MM.1S (cell line): Measurements from ENCODE around the gene PAGE2B.

Experiments used
- DNase-seq: peaks from one replicate; pipeline ENCODE4 v3.0.0-alpha.2; 2015
- H2AFZ ChIP-seq: fragments of 300-600 bp; sonication (generic); 2 replicates; pipeline ENCODE4 v1.6.0; 2016; ENCODE audit warnings: antibody characterized with exemption, low read length
- H3F3A ChIP-seq: fragments of 300-600 bp; sonication (generic); 2 replicates; pipeline ENCODE4 v1.6.1; 2016; ENCODE audit warnings: mild to moderate bottlenecking, antibody characterized with exemption, low read length, moderate library complexity, mixed read lengths; ENCODE audit not compliant: insufficient read depth
- H3K27ac ChIP-seq: fragments of 300-600 bp; sonication (generic); 2 replicates; pipeline ENCODE4 v1.5.1; 2016; ENCODE audit warnings: mild to moderate bottlenecking, low read length
- H3K27me3 ChIP-seq: fragments of 300-600 bp; sonication (generic); replicated peaks from 2 replicates; pipeline ENCODE4 v1.6.0; 2016; ENCODE audit warnings: low read length; ENCODE audit not compliant: insufficient read depth
- H3K36me3 ChIP-seq: fragments of 300-600 bp; sonication (generic); replicated peaks from 2 replicates; pipeline ENCODE4 v1.6.1; 2016; ENCODE audit warnings: mild to moderate bottlenecking, low read length, mixed read lengths; ENCODE audit not compliant: insufficient read depth
- H3K4me1 ChIP-seq: fragments of 300-600 bp; sonication (generic); 2 replicates; pipeline ENCODE4 v1.6.1; 2016; ENCODE audit warnings: low read length, mixed read lengths
- H3K4me2 ChIP-seq: fragments of 300-600 bp; sonication (generic); 2 replicates; pipeline ENCODE4 v1.6.0; 2016; ENCODE audit warnings: low read depth, low read length
- H3K4me3 ChIP-seq: fragments of 300-600 bp; sonication (generic); 2 replicates; pipeline ENCODE4 v1.5.1; 2016; ENCODE audit warnings: low read length, mixed read lengths
- H3K79me2 ChIP-seq: fragments of 300-600 bp; sonication (generic); 2 replicates; pipeline ENCODE4 v1.6.1; 2016; ENCODE audit warnings: mixed run types, low read length, mixed read lengths
- H3K9ac ChIP-seq: fragments of 300-600 bp; sonication (generic); 2 replicates; pipeline ENCODE4 v1.6.1; 2016; ENCODE audit warnings: low read length, mixed read lengths
- H3K9me2 ChIP-seq: fragments of 300-600 bp; sonication (generic); replicated peaks from 2 replicates; pipeline ENCODE4 v1.6.1; 2016; ENCODE audit warnings: mild to moderate bottlenecking, low read length, mixed read lengths; ENCODE audit not compliant: insufficient read depth
- H3K9me3 ChIP-seq: fragments of 300-600 bp; sonication (generic); replicated peaks from 2 replicates; pipeline ENCODE4 v1.6.1; 2016; ENCODE audit warnings: mild to moderate bottlenecking, low read length, mixed read lengths; ENCODE audit not compliant: insufficient read depth
- H4K20me1 ChIP-seq: fragments of 300-600 bp; sonication (generic); 2 replicates; pipeline ENCODE4 v1.6.1; 2016; ENCODE audit warnings: mild to moderate bottlenecking, low read length, moderate library complexity, mixed read lengths; ENCODE audit not compliant: insufficient read depth
- EZH2 ChIP-seq: fragments of 300-600 bp; sonication (generic); optimal IDR thresholded peaks from 2 replicates; pipeline ENCODE3; 2017; ENCODE audit warnings: low read depth, mild to moderate bottlenecking, antibody characterized with exemption, low read length, mixed read lengths
- EZH2phosphoT487 ChIP-seq: fragments of 300-600 bp; sonication (generic); IDR thresholded peaks from 2 replicates; pipeline ENCODE4 v1.6.1; 2018; ENCODE audit warnings: antibody characterized with exemption, low read length
- TF ChIP-seq, protein P1 (sequence below): fragments of 300-600 bp; sonication (generic); IDR thresholded peaks from 2 replicates; pipeline ENCODE4 v1.5.1; 2016; ENCODE audit warnings: antibody characterized with exemption, low read length, mixed read lengths

Gene PAGE2B

DNA sequence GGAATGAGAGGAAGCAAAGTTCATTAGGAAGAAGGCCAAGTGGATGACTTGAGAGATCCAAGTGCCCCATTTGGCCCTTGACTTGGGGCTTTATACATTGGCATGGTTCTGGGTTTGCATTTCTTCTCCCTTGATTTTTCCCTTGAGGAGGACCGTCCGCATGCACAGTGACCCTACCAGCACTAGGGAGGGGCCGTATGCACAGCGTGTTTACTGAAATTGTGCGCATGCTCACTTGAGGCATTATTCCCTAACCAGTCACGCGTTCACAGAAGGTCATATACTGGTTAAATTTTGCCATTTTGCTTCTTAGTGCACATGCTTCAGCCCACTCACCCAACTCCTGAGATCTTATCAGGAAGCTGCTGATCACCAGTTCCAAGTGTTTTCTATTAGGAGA, 49.1 kb downstream of the PAGE2B start:
- Histone ChIP-seq H3K79me2 (no peaks in the 10 kb centered on the region), H3K36me3 (no peaks in the 10 kb centered on the region), H3K27me3 (no peaks in the 10 kb centered on the region), H4K20me1 (no peaks in the 10 kb centered on the region), H3F3A (no peaks in the 10 kb centered on the region), H3K4me1 (no peaks in the 10 kb centered on the region), H3K4me2 (no peak overlapping the region), H3K4me3 (no peak overlapping the region), H3K27ac (no peak overlapping the region), H2AFZ (no peak overlapping the region), H3K9ac (no peak overlapping the region), H3K9me3 (no peaks in the 10 kb centered on the region), H3K9me2 (no peaks in the 10 kb centered on the region)
- TF ChIP-seq EZH2 (no peak), EZH2phosphoT487 (no peak)
- TF ChIP-seq, protein P1, sequence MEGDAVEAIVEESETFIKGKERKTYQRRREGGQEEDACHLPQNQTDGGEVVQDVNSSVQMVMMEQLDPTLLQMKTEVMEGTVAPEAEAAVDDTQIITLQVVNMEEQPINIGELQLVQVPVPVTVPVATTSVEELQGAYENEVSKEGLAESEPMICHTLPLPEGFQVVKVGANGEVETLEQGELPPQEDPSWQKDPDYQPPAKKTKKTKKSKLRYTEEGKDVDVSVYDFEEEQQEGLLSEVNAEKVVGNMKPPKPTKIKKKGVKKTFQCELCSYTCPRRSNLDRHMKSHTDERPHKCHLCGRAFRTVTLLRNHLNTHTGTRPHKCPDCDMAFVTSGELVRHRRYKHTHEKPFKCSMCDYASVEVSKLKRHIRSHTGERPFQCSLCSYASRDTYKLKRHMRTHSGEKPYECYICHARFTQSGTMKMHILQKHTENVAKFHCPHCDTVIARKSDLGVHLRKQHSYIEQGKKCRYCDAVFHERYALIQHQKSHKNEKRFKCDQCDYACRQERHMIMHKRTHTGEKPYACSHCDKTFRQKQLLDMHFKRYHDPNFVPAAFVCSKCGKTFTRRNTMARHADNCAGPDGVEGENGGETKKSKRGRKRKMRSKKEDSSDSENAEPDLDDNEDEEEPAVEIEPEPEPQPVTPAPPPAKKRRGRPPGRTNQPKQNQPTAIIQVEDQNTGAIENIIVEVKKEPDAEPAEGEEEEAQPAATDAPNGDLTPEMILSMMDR, result no peak
- DNase-seq, result no peak

DNA sequence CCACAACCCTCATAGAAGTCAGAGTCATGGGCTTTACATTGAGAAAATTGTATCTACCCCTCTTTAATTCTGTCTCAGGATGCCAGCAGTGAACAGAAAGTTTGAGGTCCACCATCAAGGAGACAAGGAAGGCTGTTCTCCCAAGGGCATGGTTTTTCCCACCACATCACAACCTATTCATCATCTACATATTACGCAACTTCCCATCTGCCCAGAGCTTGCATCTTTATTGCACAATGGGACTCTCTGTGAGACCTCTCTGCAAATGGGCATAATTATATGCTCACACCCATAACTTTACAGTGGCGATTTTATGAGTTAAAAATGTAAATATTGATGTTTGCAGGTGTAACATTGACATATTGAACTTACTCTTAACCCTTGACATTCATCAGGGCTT, 52.9 kb downstream of the PAGE2B start:
- H3K9me2 ChIP-seq, result no peaks in the 10 kb centered on the region
- no peak overlapping the region for H2AFZ ChIP-seq
- no peak for DNase-seq
- H3K9me3 ChIP-seq, result no peaks in the 10 kb centered on the region
- no peaks in the 10 kb centered on the region for H3K4me1 ChIP-seq
- H3K27me3 ChIP-seq, result no peaks in the 10 kb centered on the region
- TF ChIP-seq, protein P1, result no peak
- no peaks in the 10 kb centered on the region for H3K36me3 ChIP-seq
- no peaks in the 10 kb centered on the region for H3F3A ChIP-seq
- H4K20me1 ChIP-seq, result no peaks in the 10 kb centered on the region
- no peak overlapping the region for H3K4me3 ChIP-seq
- H3K9ac ChIP-seq, result no peak overlapping the region
- no peak overlapping the region for H3K27ac ChIP-seq
- no peaks in the 10 kb centered on the region for H3K79me2 ChIP-seq
- no peak overlapping the region for H3K4me2 ChIP-seq
